GM20000 (cell line): ENCODE results near the gene TNPO3.

Experiments used
- DNase-seq: peaks from one replicate; pipeline ENCODE4 v3.0.0; 2012; ENCODE audit warnings: low spot score
- CTCF ChIP-seq: IDR thresholded peaks from 2 replicates; pipeline ENCODE4 v1.5.1; 2012; ENCODE audit warnings: mild to moderate bottlenecking, control low read depth; ENCODE audit errors: extremely low read depth, missing control alignments

The TNPO3 gene

GRCh38 chr7:129078455-129078854 is 23.5 kb upstream of the TNPO3 start:
- no peak for TF ChIP-seq CTCF
- DNase-seq: no peak

- TF ChIP-seq CTCF: no peak
- DNase-seq: no peak
Measured at GRCh38 chr7:129076886-129077285, 22.0 kb upstream of the TNPO3 start.

DNA sequence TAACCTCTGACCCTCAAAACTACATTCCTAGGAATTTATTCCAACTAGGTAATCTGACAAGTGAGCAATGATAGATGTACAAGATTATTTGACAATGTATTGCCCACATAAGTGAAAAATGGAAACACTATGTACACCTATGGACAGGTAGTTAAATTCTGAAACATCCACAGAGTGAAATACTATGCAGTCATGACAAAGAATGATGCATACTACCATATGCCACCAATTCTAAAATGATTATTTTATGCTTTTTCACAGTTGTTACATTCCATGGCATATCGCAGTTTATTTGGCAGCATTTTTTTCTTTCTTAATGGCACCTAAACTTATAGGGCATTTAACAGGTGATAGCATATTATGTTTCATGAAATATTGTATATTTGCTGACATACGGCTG is 20.1 kb upstream of the TNPO3 start:
- no peak for TF ChIP-seq CTCF
- DNase-seq: no peak

- DNase-seq: no peak
- TF ChIP-seq CTCF: no peak
Measured at GRCh38 chr7:129074361-129074871, 19.5 kb upstream of the TNPO3 start.

- TF ChIP-seq CTCF: no peak
- DNase-seq: no peak
Measured at GRCh38 chr7:129073738-129074137, 18.8 kb upstream of the TNPO3 start.

- no peak for TF ChIP-seq CTCF
- no peak for DNase-seq
Measured at GRCh38 chr7:129073204-129073603, 18.3 kb upstream of the TNPO3 start.

DNA sequence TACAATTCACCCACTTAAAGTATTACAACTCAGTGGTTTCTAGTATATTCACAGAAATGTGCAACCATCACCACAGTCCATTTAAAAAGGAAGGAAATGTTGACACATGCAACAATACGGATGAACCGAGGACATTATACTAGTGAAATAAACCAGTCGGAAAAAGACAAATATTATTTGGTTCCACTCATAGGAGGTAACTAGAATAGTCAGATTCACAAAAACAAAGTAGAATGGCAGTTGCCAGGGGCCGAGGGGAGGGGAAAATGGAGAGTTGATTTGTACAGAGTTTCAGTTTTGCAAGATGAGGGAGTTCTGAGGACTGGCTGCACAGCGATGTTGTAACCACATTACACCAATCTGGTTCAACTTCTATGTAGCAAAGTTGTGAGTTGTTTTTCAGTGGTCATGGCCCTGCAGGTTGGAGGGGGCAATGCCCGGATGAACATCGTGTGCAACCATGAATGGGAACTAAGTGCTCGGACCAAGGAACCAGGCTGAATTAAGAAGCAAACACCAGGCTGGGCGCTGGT is 17.6 kb upstream of the TNPO3 start:
- DNase-seq: peak; percentile 32
- no peak for TF ChIP-seq CTCF
